Measurements from ENCODE around the gene ADAM22.
A peak's percentile ranks its signal among the peaks of the same experiment; 100 is the strongest.

Gene ADAM22

DNA sequence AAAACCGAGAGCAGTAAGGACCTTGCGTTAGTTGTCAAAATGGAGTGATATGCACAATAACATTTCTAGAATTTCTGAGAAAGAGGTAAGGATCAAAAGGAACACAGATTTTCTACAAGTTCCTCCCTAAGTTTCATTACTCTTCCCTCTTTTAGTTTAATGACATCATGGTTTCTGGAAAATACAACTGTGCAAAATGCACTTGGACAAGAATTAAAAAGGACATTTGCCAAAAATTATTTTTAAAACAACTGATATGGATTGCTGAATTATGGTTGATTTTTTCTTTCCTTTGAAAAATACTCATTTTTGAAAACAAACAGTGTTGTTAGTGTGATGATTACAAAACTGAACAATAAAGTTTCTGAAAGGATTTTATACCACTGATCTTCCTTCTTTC is 233.7 kb downstream of the ADAM22 start:
- no peak for DNase-seq (ENCODE audit: low spot score)

DNA sequence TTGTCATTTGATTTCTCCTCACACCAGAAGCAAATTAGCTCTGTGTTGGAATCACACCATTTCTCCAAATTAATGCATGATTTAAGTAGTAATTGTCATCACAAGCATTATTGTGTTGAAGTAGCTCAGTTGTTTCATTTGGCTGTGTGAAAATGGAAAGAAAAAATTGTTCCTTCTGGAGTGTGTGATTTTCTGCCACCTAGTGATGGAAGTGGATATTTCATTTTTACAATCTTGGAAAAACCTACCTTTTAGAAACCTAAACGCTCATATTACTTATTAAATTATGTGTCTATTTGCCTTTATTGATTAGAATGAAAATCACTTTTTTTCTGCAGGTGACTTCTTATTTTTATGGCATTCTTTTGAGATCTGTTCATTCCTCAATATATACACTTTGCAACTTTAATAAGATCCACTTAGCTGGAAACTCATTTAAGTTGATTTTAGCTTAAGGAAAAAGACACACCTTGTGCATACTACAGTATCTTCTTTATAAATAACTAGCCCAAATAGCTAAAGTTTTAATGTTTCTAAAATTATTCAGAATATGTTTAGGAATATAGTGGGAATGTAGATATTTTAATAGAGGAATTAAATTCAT is 235.8 kb downstream of the ADAM22 start:
- DNase-seq (ENCODE audit: low spot score) = no peak

DNA sequence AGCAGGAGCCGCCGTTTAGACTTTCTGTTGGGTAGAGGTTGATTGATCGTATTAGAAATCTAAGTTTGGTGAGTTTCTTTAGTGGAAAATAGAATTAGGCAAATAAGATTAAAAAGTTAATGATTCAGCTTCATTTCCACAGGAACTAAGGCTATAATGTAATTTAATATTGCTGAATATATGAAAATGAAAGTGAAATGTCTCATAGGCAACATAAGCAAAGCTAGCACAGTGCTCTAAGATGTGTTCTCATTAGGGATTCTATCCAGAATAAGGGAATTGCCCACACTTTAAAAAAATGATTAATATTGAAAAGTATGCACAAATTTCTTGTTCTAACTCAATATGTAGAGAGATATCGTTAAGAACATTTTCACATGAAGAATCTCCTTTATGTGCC is 238.8 kb downstream of the ADAM22 start:
- DNase-seq (ENCODE audit: low spot score) = no peak

DNA sequence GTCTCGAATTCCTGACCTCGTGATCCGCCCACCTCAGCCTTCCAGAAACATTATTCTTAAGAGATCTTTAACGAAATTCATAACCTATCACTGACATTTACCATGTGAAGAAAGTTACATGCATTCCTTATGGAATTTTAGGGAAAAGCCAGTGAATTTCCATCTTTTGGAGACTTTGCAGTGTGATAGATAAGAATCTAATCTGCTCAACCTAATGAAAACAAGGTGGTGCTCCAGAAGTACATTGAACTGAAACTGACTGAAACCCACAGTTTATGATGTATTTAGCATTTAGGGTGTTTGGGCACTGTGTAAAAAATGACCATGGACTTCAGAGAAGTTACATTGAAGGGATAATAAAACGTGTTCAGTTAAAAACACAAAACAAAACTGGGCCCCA is 242.1 kb downstream of the ADAM22 start:
- no peak for DNase-seq (ENCODE audit: low spot score)

DNA sequence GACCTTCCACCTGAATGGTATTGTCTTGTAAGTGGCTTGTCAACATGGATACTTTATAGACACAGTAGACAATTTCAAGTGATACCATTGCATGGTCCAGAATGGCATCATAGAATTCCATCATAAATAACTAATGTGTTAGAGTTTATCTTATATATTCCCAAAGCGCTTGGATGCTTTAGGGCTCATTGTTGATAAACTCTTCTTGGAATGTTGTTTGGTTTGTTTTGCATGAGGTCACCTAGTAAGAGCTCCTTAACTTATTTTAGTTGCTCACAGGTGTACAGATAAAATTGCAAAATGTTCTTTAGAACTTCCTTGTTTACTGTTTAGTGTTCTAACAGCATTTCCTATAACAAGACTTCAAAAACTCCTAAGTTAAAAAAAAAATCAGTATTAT is 249.0 kb downstream of the ADAM22 start:
- no peak for DNase-seq (ENCODE audit: low spot score)

- DNase-seq (ENCODE audit: low spot score) = no peak
These were observed 250.8 kb downstream of the ADAM22 start for GRCh38 chr7:88184848-88185304.

DNA sequence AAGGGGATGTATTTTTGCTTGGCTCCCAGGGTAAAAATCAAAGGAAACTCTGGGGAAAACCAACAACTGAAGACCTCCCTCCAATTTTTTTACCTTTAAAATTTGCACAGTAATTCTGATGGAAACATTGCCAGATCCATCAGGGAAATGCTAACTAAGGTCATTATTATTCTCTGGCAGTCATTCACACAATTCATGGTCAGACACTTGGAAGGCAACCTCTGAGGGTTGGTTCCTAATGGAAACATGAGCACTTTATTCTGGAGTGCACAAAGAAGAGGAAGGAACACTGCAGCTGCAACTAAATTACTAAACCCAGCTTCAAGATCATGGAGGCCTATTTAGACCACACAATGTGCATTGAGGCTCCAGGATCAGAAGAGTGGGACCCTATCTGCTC is 251.6 kb downstream of the ADAM22 start:
- DNase-seq (ENCODE audit: low spot score) = no peak

- no peak for DNase-seq (ENCODE audit: low spot score)
These were observed 257.9 kb downstream of the ADAM22 start for GRCh38 chr7:88191911-88192310.

GRCh38 chr7:88200261-88200660 is 266.2 kb downstream of the ADAM22 start:
- DNase-seq (ENCODE audit: low spot score) = no peak

GRCh38 chr7:88200789-88201188 is 266.7 kb downstream of the ADAM22 start:
- DNase-seq (ENCODE audit: low spot score) = no peak

DNA sequence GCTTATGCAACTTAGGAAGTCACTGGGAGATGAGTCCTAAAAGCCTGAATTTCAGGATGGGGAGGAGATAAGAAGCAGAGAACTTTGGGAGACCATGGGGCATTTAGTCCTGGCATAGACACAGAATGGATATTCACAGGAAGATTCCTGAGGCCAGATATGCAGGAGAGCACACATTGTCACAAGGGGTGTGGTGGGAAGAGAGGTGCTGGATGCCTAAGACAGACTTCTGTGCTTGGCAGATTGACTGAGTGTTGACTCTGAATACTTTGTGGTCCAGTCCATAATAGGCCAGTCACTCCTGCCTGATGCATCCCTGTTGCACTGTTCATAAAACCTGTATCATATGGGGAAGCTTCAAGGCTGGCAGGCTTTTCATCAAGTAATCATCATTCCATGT is 267.3 kb downstream of the ADAM22 start:
- DNase-seq (ENCODE audit: low spot score) = no peak

GRCh38 chr7:88202278-88202677 is 268.2 kb downstream of the ADAM22 start:
- no peak for DNase-seq (ENCODE audit: low spot score)

- DNase-seq (ENCODE audit: low spot score) = no peak
These were observed 268.7 kb downstream of the ADAM22 start for GRCh38 chr7:88202799-88203198.

DNA sequence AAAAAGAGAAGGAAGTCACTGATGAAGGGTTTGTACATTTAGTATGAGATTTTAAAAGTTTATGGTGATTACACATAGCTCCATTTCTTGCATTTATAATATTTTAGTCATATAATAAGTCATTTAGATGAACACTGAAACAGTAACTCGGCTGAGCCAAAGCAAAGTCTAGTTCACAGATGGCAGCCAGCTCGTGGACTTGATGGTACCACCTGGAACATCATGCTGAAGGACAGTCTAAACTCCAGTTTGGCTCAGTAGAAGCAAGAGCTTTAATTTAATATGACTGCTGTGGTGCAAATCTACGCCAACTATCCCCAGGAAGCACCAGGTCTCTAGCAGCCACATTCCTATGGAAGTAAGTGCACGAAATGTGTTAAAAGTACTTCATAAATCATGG is 269.4 kb downstream of the ADAM22 start:
- no peak for DNase-seq (ENCODE audit: low spot score)

- DNase-seq (ENCODE audit: low spot score) = no peak
These were observed 270.6 kb downstream of the ADAM22 start for GRCh38 chr7:88204525-88205110.

- no peak for DNase-seq (ENCODE audit: low spot score)
These were observed 271.1 kb downstream of the ADAM22 start for GRCh38 chr7:88205179-88205578.

DNA sequence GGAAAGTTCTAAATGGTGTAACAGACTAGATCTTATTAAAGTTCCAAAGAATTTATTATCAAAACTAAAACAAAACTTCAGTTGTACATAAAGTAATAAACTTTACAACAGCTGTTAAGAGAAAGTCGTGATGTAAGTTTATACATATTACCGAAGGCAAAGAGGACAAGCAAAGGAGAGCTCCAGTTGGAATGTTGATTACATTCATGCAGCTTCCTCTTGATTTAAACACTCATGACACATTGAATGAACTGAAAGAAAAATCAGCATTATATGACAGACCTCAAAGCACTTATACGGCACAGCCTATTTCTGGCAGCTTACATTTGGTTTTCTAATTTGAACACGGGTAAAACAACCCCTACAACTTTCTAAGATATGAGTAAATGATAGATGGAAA is 272.2 kb downstream of the ADAM22 start:
- no peak for DNase-seq (ENCODE audit: low spot score)

- no peak for DNase-seq (ENCODE audit: low spot score)
These were observed 274.5 kb downstream of the ADAM22 start for GRCh38 chr7:88208521-88208920.

- DNase-seq (ENCODE audit: low spot score) = no peak
These were observed 278.9 kb downstream of the ADAM22 start for GRCh38 chr7:88212918-88213317.

GRCh38 chr7:88214456-88214855 is 280.4 kb downstream of the ADAM22 start:
- no peak for DNase-seq (ENCODE audit: low spot score)

- no peak for DNase-seq (ENCODE audit: low spot score)
These were observed 281.2 kb downstream of the ADAM22 start for GRCh38 chr7:88215295-88215694.

DNA sequence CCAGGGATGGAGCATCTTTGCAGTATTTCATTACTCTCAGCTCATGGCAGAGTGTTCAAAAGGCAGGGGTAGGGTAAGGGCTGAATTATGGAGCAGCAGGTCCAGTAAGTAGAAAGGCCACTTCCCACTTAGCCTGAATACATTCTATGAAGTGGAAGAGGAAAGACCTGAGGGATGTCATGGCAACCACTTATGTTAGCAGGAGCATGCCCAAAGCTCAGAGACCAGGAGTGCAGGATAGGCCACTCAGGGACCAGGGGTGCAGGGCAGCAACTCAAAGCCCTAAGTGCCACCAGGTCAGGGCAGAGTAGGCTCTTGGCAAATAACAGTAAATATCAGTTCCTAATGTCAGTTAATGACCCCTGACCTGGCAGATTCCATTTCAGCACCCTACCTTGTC is 282.2 kb downstream of the ADAM22 start:
- no peak for DNase-seq (ENCODE audit: low spot score)

GRCh38 chr7:88217675-88218428 is 283.8 kb downstream of the ADAM22 start:
- peak; percentile 15 for DNase-seq (ENCODE audit: low spot score)

- DNase-seq (ENCODE audit: low spot score) = no peak
These were observed 284.3 kb downstream of the ADAM22 start for GRCh38 chr7:88218429-88218745.

Measured in CD4-positive, alpha-beta T cell treated with Interleukin-15 for 4 hours (primary cell).